Measurements from ENCODE around the gene C19orf38.

GRCh38 chr19:10808937-10809649 lies 39.1 kb upstream of the C19orf38 start:
- no peak for TF ChIP-seq CTCF (IDR thresholded peaks at IDR 0.05)
- no peak for TF ChIP-seq RAD21 (IDR thresholded peaks at IDR 0.05; ENCODE audit: low read length)
- TF ChIP-seq POLR2AphosphoS5 (IDR thresholded peaks at IDR 0.05; ENCODE audit: low read depth, low read length): no peak
